H1 (cell line): ENCODE results near the gene SLCO4C1. TPM values are rescaled to one million over a fixed set of nuclear protein-coding genes. Genes with fewer than 3 reads are reported as not detected.

Experiments used
- polyA plus RNA-seq, 7 experiments: library from polyadenylated mRNA; depleted of rRNA in 3 of 7; stranded (reverse) in 5 of 7; unstranded in 2 of 7; fragments of >200 nt in 5 of 7; fragments of 200-250 nt in 2 of 7; gene quantifications; 1 replicate in 5 of 7; 2 replicates in 1 of 7; 4 replicates in 1 of 7; pipeline versions ENCODE4 v1.2.1 to v1.2.3, GENCODE V29; 2011 to 2013; ENCODE audit warnings: missing spikeins in 2 of 7, mixed read lengths in 2 of 7
- total RNA-seq: library from RNA; stranded (reverse); fragmentation: NEBNext Ultra II Directional; extraction: Animal tissue kit (Norgen Biotek cat#: 25700); gene quantifications from 2 replicates; pipeline ENCODE4 v1.2.1, GENCODE V29; 2021
- TF ChIP-seq, protein P1 (sequence below): IDR thresholded peaks from 2 replicates; pipeline ENCODE4 v1.6.1; 2012; ENCODE audit warnings: inconsistent platforms

Gene SLCO4C1
- total and polyA plus RNA-seq, 2 of the 8 experiments (the other 6 are each of a cell fraction or from before 2014, with no cell fraction given), result 1.3 to 4.9 TPM

GRCh38 chr5:102286476-102286875, 9.6 kb downstream of the SLCO4C1 start (continued):
- TF ChIP-seq, protein P1, sequence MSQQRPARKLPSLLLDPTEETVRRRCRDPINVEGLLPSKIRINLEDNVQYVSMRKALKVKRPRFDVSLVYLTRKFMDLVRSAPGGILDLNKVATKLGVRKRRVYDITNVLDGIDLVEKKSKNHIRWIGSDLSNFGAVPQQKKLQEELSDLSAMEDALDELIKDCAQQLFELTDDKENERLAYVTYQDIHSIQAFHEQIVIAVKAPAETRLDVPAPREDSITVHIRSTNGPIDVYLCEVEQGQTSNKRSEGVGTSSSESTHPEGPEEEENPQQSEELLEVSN, result no peak
